Ovary (tissue), 9 donors: ENCODE results near the gene ADORA3. TPM values are rescaled to one million over a fixed set of nuclear protein-coding genes. Genes with fewer than 3 reads are reported as not detected.

Source experiments
- DNase-seq, 5 donors: peaks; one replicate each; pipeline ENCODE4 v3.0.0-alpha.2; 2019 to 2020
- H3K27ac ChIP-seq, 2 donors: fragments of 200-600 bp; one replicate each; pipeline versions ENCODE4 v1.5.1 to v1.8.0; 2019 to 2022
- H3K27me3 ChIP-seq: fragments of 200-600 bp; one replicate; pipeline ENCODE4 v1.8.0; 2022
- H3K36me3 ChIP-seq: fragments of 200-600 bp; sonication (generic); one replicate; pipeline ENCODE4 v1.5.1; 2019
- H3K4me1 ChIP-seq: one replicate; pipeline ENCODE4 v1.8.1; 2013; ENCODE audit warnings: mild to moderate bottlenecking, moderate library complexity; ENCODE audit not compliant: insufficient read depth
- H3K4me3 ChIP-seq: fragments of 200-600 bp; sonication (generic); one replicate; pipeline ENCODE4 v1.5.1; 2017
- H3K9me3 ChIP-seq, 2 donors: fragments of 200-600 bp in 1 of 2; sonication (generic) in 1 of 2; one replicate each; pipeline versions ENCODE4 v1.5.1 to v1.8.1; 2013 to 2019; ENCODE audit warnings: mild to moderate bottlenecking in 1 of 2, moderate library complexity in 1 of 2
- EP300 ChIP-seq: sonication (generic); formaldehyde crosslinking; IDR thresholded peaks from one replicate; pipeline ENCODE4 v1.6.1; 2017; ENCODE audit warnings: antibody characterized with exemption
- POLR2A ChIP-seq: fragments of 450-650 bp; IDR thresholded peaks from one replicate; pipeline ENCODE4 v1.6.1; 2017; ENCODE audit warnings: antibody characterized with exemption, mild to moderate bottlenecking, moderate library complexity
- WGBS, 3 donors: extraction: QIAGEN DNeasy Blood & Tissue Kit in 1 of 3; methylation state at CpG; one replicate each; pipeline versions ENCODE4 v1.1.5 to v1.1.7; 2013 to 2017; 5-methylcytosine and 5-hydroxymethylcytosine counted together
- intact Hi-C, 4 donors: fragments of 100-400 bp; cut with DNase I; formaldehyde crosslinking; loops; one replicate each; pipeline versions ENCODE4 v1.11.0 to v1.15.1; 2022 to 2023
- polyA plus RNA-seq, 2 donors: library from polyadenylated mRNA; stranded (reverse); fragments of 200-250 nt in 1 of 2; fragments of 350-450 nt in 1 of 2; fragmentation: Illumina TruSeq in 1 of 2; extraction: RNeasy Lipid Tissue Mini Kit (QIAGEN cat#74804) in 1 of 2; gene quantifications; one replicate each; pipeline ENCODE4 v1.2.3, GENCODE V29; 2013 to 2014
- total RNA-seq, 7 donors: library from RNA; depleted of rRNA in 2 of 7; stranded (reverse); fragments of >200 nt in 2 of 7; fragmentation: NEBNext Ultra II Directional in 3 of 7; extraction: Animal tissue kit (Norgen Biotek cat#: 25700) in 3 of 7; gene quantifications; one replicate each; pipeline versions ENCODE4 v1.1.0 to v1.2.4, GENCODE V29; 2016 to 2023
- TF ChIP-seq, protein P1 (sequence below), 3 donors: fragments of 450-650 bp in 2 of 3; fragments of 200-600 bp in 1 of 3; IDR thresholded peaks; one replicate each; pipeline versions ENCODE4 v1.5.1 to v1.8.0; 2016 to 2022; ENCODE audit warnings: antibody characterized with exemption in 3 of 3, mild to moderate bottlenecking in 1 of 3
- donor health status: DM: no; HTN: no; CAD: no; lungs with moderate emphysema.
- donor health status: DM: no; HTN: no; CAD: no.
- donor health status: Bipolar disorder and iron deficiency.
- donor health status: DM: yes; HTN: yes; CAD: no.
- donor health status: DM: no; HTN: no; CAD: no.
- donor health status: DM: yes; HTN: yes; CAD: no.

ADORA3 gene
- total and polyA plus RNA-seq, 9 donors = 1.4 to 11.1 (median 3.8) TPM

DNA sequence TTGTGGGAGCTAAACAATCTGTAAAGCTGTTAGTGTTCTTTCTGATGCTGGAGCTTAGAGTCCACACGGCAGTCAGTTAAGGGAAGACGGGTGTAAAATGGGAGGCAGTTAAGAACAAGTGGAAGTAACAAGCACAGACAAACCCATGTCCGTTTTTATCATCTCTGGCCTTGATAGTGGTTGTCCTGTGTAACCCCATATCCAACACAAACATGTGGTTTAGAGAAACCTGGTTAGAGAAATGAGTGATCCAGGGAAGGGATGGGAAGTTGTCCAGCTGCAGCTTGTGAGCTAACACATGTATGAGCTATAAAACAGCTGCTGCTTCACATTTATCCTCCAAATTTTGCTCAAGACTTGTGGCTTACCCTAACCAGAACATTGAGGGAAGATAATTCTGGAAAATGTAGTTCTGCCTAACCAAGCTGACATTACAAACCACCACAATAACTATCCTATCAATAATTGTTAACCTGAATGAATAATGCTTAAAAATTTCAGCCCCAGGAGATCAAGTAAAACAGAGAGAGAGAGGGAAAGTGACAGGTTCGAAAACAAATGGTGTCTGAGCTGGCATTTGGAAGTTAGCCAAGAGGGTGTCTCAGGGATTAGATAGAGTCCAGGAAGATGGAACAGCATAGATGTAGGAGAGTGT lies 40.3 kb downstream of the ADORA3 start:
- Histone ChIP-seq H3K27me3 (no peaks in the 10 kb centered on the region), H3K27ac (no peak overlapping the region), H3K36me3 (no peaks in the 10 kb centered on the region), H3K4me3 (no peak overlapping the region), H3K9me3 (no peaks in the 10 kb centered on the region), H3K4me1 (no peaks in the 10 kb centered on the region)
- intact Hi-C loops = no loop called here
- DNase-seq = no peak
- 49 to 52% (median 49%) methylated on average over 4 of the region's 4 CpGs for WGBS, 3 donors
- no peak for TF ChIP-seq POLR2A
- TF ChIP-seq, protein P1, sequence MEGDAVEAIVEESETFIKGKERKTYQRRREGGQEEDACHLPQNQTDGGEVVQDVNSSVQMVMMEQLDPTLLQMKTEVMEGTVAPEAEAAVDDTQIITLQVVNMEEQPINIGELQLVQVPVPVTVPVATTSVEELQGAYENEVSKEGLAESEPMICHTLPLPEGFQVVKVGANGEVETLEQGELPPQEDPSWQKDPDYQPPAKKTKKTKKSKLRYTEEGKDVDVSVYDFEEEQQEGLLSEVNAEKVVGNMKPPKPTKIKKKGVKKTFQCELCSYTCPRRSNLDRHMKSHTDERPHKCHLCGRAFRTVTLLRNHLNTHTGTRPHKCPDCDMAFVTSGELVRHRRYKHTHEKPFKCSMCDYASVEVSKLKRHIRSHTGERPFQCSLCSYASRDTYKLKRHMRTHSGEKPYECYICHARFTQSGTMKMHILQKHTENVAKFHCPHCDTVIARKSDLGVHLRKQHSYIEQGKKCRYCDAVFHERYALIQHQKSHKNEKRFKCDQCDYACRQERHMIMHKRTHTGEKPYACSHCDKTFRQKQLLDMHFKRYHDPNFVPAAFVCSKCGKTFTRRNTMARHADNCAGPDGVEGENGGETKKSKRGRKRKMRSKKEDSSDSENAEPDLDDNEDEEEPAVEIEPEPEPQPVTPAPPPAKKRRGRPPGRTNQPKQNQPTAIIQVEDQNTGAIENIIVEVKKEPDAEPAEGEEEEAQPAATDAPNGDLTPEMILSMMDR (IDR thresholded peaks at IDR 0.05) = no peak
- no peak for TF ChIP-seq EP300

DNA sequence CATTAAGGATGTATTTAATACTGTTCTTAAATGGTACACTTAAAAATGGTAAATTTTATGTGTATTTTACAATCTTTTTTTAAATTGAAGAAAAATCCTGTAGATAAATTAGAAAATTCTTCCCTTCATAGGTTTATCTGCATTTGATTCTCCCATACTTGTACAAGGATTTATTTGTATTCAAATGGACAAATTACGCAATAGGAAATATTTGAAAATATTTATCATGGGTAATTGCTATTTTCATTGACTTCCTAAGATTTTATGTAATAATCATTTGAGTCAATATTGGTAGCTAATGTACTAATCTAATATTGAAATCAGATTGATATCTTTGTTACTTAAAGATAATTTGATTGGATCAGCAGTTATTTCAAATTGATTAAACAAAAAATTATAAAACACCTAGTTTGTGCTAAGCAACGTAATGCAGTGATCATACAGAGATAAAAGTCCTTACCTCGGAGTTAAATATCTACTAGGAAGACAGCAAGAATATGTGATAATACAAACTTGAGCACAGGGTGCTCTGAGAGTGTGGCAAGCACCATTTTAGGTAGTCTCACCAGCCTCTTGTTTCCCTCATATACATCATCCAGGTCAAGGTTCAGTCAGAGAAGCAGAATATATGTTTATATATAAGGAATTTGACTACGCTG lies 40.9 kb downstream of the ADORA3 start:
- WGBS, 3 donors = 79 to 81% (median 79%) methylated on average over 4 of the region's 4 CpGs
- H3K4me1 ChIP-seq = no peaks in the 10 kb centered on the region
- no peak overlapping the region for H3K27ac ChIP-seq
- H3K27me3 ChIP-seq = no peaks in the 10 kb centered on the region
- H3K9me3 ChIP-seq = no peaks in the 10 kb centered on the region
- no peak overlapping the region for H3K4me3 ChIP-seq
- intact Hi-C loops = no loop called here
- TF ChIP-seq, protein P1 (IDR thresholded peaks at IDR 0.05) = no peak
- TF ChIP-seq POLR2A (no peak), EP300 (no peak)
- no peak for DNase-seq
- no peaks in the 10 kb centered on the region for H3K36me3 ChIP-seq

DNA sequence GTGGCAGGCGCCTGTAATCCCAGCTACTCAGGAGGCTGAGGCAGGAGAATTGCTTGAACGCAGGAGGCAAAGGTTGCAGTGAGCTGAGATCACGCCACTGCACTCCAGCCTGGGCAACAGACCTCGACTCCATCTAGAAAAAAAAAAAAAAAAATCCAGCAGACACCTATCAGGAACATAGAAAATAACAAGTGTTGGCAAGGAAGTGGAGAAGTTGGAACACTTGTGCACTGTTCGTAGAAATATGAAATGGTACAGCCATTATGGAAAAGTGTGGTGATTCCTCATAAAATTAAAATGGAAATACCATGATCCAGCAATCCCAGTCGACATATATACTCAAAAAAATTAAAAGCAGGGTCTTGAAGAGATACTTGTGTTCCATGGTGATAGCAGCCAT lies 41.7 kb downstream of the ADORA3 start:
- intact Hi-C loops = no loop called here
- Histone ChIP-seq H3K27ac (no peak overlapping the region), H3K27me3 (no peaks in the 10 kb centered on the region), H3K4me1 (no peaks in the 10 kb centered on the region), H3K36me3 (no peaks in the 10 kb centered on the region), H3K9me3 (no peaks in the 10 kb centered on the region), H3K4me3 (no peak overlapping the region)
- WGBS, 3 donors = 95 to 96% (median 95%) methylated on average over 6 of the region's 6 CpGs
- no peak for DNase-seq
- no peak for TF ChIP-seq POLR2A
- TF ChIP-seq, protein P1 (IDR thresholded peaks at IDR 0.05) = no peak

DNA sequence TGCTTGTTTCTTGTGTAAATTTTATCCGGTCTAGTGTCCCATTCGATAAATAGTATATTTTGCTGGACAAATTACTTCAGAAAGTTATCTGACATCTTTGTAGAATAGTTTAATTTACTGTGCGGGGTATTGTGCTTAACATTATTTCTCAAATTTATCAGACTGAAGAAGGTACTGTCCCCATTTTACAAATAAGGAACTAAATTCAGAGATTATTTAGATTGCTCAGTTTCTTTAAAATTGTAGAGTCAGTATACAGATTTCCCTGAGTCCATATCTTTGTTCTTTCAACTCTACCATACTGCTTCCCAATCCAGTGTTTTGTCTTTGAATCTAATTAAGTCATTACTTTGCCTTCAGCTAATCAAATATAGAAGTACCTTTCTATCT lies 47.8 kb downstream of the ADORA3 start:
- intact Hi-C loops = no loop called here
- Histone ChIP-seq H3K27ac (no peak overlapping the region), H3K27me3 (no peaks in the 10 kb centered on the region), H3K4me3 (no peak overlapping the region), H3K9me3 (no peaks in the 10 kb centered on the region), H3K36me3 (no peaks in the 10 kb centered on the region), H3K4me1 (peaks cover 4% of the 10 kb centered on the region)
- DNase-seq = no peak
- 91 to 93% (median 93%) methylated on average over 3 of the region's 3 CpGs for WGBS, 3 donors
- TF ChIP-seq POLR2A = no peak
- no peak for TF ChIP-seq EP300
- TF ChIP-seq, protein P1 (IDR thresholded peaks at IDR 0.05) = no peak
